ENCODE results near the gene MAG.

Gene MAG

GRCh38 chr19:35327642-35328041, 35.7 kb downstream of the MAG start:
- TF ChIP-seq CTCF (IDR thresholded peaks at IDR 0.05; ENCODE audit: control insufficient read depth, insufficient read depth, low read depth, low read length, missing control alignments): peak; percentile 9
- H3K4me3 ChIP-seq (ENCODE audit: control insufficient read depth, low read depth, low read length): no peak overlapping the region
- no peak for DNase-seq (ENCODE audit: low read depth)

GRCh38 chr19:35328851-35329285, 36.9 kb downstream of the MAG start, which contains the start of gene CD22:
CD22 (plus strand) TSS chr19:35329187; CDS start chr19:35332041, 2,854 bp downstream.
- no peak for TF ChIP-seq CTCF (IDR thresholded peaks at IDR 0.05; ENCODE audit: control insufficient read depth, insufficient read depth, low read depth, low read length, missing control alignments)
- DNase-seq (ENCODE audit: low read depth): no peak
- no peak within 1 kb of the TSS for H3K4me3 ChIP-seq (ENCODE audit: control insufficient read depth, low read depth, low read length)

DNA sequence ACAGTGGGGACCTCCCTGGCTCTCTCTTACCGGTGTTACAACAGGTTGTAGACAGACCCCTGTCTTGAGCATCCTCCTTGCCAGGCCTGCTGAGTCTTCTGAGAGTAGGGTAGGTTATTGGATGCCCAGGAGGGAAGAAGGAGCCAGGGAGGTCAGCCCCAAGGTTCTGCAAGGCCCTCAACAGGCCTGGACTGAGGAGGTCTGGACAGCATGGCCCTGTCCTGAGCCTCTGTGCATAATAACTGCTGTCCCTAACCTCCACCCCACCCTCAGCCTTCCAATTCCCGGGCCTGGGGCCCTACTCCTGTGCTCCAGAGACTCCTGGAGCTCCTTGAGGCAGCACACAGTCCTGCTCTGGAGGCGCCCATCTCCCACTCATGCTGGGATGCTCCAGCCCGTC, 37.4 kb downstream of the MAG start:
- TF ChIP-seq CTCF (IDR thresholded peaks at IDR 0.05; ENCODE audit: control insufficient read depth, insufficient read depth, low read depth, low read length, missing control alignments): no peak
- no peak overlapping the region for H3K4me3 ChIP-seq (ENCODE audit: control insufficient read depth, low read depth, low read length)
- no peak for DNase-seq (ENCODE audit: low read depth)

DNA sequence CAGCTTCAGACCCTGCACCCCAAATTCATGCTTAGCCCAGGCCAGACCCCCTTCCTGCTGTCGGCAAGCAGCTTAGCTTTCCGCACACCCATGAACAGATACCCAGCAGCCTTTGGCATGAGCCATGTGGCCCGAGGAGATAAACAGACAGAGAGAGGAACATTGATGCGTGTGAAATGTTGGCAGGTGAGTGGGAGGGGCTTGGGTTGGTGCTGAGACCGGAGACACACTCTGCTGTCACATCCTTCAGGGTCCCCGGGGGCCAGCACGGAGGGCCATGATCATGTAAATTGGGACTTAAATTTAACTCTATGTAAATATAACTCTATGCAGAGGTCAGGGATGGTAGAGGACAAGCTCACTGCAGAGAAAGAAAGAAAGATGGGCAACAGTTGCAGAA, 38.5 kb downstream of the MAG start:
- DNase-seq (ENCODE audit: low read depth): no peak
- TF ChIP-seq CTCF (IDR thresholded peaks at IDR 0.05; ENCODE audit: control insufficient read depth, insufficient read depth, low read depth, low read length, missing control alignments): no peak
- no peak overlapping the region for H3K4me3 ChIP-seq (ENCODE audit: control insufficient read depth, low read depth, low read length)

DNA sequence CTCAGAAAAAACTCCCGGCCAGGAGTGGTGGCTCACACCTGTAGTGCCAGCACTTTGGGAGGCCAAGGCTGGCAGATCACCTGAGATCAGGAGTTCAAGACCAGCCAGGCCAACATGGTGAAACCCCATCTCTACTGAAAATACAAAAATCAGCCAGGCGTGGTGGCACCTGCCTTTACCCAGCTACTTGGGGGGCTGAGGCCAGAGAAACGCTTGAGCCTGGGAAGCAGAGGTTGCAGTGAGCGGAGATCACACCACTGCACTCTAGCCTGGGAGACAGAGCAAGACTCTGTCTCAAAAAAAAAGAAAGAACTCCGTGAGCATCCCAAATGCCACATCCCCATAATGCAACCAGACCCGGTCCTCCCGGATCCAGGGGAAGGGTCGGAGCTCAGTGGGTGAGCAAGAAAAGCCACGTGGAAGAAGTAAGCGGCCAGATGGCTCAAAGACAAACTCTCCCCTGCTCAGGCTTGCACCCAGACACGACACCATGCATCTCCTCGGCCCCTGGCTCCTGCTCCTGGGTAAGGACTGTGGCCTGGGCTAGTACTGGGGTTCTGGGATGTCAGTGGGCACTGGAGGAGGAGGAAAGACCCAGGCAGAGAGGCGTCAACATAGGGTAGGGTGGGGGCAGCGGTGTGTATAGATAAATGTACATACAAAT, 39.7 kb downstream of the MAG start:
- TF ChIP-seq CTCF (IDR thresholded peaks at IDR 0.05; ENCODE audit: control insufficient read depth, insufficient read depth, low read depth, low read length, missing control alignments): no peak
- no peak overlapping the region for H3K4me3 ChIP-seq (ENCODE audit: control insufficient read depth, low read depth, low read length)
- DNase-seq (ENCODE audit: low read depth): no peak

DNA sequence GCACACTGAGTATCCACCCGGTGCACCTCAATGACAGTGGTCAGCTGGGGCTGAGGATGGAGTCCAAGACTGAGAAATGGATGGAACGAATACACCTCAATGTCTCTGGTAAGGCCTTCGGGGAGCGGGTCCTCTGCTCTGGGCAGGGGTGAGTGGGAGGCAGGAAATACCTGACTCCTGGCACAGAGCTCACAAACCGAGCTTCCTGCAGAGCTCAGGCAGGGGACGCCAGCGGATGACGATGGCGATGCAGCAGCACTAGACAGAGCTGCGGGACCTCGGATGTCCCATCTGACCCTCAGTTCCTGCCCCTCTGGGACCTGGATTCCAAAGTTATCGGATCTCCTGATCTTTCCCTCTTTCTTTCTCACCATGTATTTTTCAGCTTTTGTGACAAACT, 40.9 kb downstream of the MAG start:
- TF ChIP-seq CTCF (IDR thresholded peaks at IDR 0.05; ENCODE audit: control insufficient read depth, insufficient read depth, low read depth, low read length, missing control alignments): no peak
- H3K4me3 ChIP-seq (ENCODE audit: control insufficient read depth, low read depth, low read length): no peak overlapping the region

More for the DNA sequence above, 40.9 kb downstream of the MAG start:
- DNase-seq (ENCODE audit: low read depth): no peak

All from AG09309 (cell line).